Esophagus (tissue), 2 donors: Measurements from ENCODE around the gene ZDHHC8. TPM values are rescaled to one million over a fixed set of nuclear protein-coding genes. Genes with fewer than 3 reads are reported as not detected.

Source experiments
- H3K27ac ChIP-seq, 2 donors: one replicate each; pipeline ENCODE4 v1.5.1; 2013; ENCODE audit warnings: low read depth in 2 of 2, mild to moderate bottlenecking in 2 of 2, inconsistent platforms in 1 of 2, low read length in 1 of 2, moderate library complexity in 1 of 2
- H3K27me3 ChIP-seq, 2 donors: one replicate each; pipeline ENCODE4 v1.6.1; 2013; ENCODE audit warnings: low read length in 2 of 2, control low read depth in 1 of 2, mild to moderate bottlenecking in 1 of 2; ENCODE audit not compliant: insufficient read depth in 2 of 2, control insufficient read depth in 1 of 2
- H3K36me3 ChIP-seq, 2 donors: one replicate each; pipeline ENCODE4 v1.6.1; 2013; ENCODE audit warnings: low read length in 1 of 2; ENCODE audit not compliant: control insufficient read depth in 2 of 2, insufficient read depth in 2 of 2
- H3K4me1 ChIP-seq, 2 donors: one replicate each; pipeline ENCODE4 v1.6.1; 2013; ENCODE audit warnings: low read length in 1 of 2; ENCODE audit not compliant: control insufficient read depth in 2 of 2, insufficient read depth in 2 of 2
- H3K4me3 ChIP-seq, 2 donors: one replicate each; pipeline ENCODE4 v1.5.1; 2013; ENCODE audit warnings: low read length in 2 of 2, mild to moderate bottlenecking in 2 of 2, low read depth in 1 of 2, moderate library complexity in 1 of 2
- H3K9me3 ChIP-seq, 2 donors: one replicate each; pipeline ENCODE4 v1.6.1; 2013; ENCODE audit warnings: mild to moderate bottlenecking in 2 of 2, low read depth in 1 of 2, low read length in 1 of 2, moderate library complexity in 1 of 2; ENCODE audit not compliant: control insufficient read depth in 2 of 2, insufficient read depth in 1 of 2
- WGBS, 2 donors: extraction: QIAGEN DNeasy Blood & Tissue Kit; methylation state at CpG; one replicate each; pipeline ENCODE4 v1.1.7; 2013; 5-methylcytosine and 5-hydroxymethylcytosine counted together
- polyA plus RNA-seq, 2 donors: library from polyadenylated mRNA; stranded (reverse); fragments of 200-250 nt; gene quantifications; one replicate each; pipeline ENCODE4 v1.2.3, GENCODE V29; 2013
- donor health status: healthy with polysubstance abuse.
- donor health status: Bipolar disorder and iron deficiency.

Gene ZDHHC8
- polyA plus RNA-seq, 2 donors, result 21.3 to 33.6 TPM

DNA sequence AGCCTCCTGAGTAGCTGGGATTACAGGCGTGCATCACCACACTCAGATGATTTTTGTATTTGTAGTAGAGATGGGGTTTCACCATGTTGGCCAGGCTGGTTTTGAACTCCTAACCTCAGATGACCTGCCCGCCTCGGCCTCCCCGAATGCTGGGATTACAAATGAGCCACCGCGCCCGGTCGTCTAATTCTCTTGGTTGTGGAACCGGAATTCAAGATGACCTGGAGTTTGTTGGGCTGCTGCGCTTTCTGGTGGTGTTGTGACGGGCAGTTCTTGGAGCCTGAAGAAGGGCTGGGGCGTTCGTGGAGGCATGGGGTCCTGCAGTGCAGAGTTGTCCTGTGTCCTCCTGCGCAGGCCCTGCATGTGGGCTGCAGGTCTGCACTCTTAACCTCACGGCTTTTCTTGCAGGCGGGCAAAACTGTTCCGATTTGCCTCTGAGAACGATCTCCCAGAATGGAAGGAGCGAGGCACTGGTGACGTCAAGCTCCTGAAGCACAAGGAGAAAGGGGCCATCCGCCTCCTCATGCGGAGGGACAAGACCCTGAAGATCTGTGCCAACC is 9.7 kb upstream of the ZDHHC8 start:
- no peak overlapping the region for H3K27ac ChIP-seq

DNA sequence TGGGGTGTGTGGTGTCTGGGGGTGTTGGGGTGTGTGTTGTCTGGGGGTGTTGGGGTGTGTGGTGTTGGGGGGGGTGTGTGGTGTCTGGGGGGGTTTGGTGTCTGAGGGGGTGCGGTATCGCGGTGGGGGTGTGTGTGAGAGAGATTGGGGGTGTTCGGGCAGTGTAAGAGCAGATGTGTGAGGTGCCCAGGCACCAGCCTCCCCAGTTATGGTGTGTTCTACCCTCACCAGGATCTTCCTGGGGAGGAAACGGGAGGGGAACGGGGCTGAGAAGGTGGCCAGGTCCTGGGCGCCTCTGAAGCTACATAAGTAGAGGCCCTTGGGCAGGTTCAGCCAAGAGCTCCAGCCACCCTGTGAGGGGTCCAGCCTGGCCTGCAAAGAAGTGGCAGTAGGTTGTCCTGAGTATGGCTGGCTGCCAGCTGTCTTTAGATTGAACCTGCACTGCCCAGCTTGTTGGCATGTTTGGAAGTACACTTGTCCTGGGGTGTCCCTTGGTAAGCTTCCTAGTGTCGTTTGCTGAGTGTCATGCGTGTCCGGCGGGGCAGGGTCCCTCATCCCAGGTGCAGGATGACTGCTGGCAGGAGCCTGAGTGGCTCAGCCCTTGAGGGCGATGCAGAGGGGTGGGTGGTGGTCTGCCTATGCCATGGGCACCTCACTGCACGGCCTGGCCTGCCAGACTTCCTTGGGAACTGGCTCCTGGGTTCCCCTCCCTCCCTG is 8.1 kb upstream of the ZDHHC8 start:
- Histone ChIP-seq H3K27me3 (no peaks in the 10 kb centered on the region), H3K27ac (no peak overlapping the region), H3K9me3 (no peaks in the 10 kb centered on the region), H3K4me1 (peaks cover 0 to 2% of the 10 kb centered on the region in 2 donors), H3K36me3 (peaks cover 13 to 67% of the 10 kb centered on the region in 2 donors), H3K4me3 (no peak overlapping the region)
- WGBS, 2 donors, result 93 to 95% methylated on average over 13 of the region's 13 CpGs

More for the DNA sequence above, 9.7 kb upstream of the ZDHHC8 start:
- no peaks in the 10 kb centered on the region for H3K27me3 ChIP-seq
- H3K4me3 ChIP-seq, result no peak overlapping the region
- peaks cover 13 to 58% of the 10 kb centered on the region in 2 donors for H3K36me3 ChIP-seq
- H3K9me3 ChIP-seq, result no peaks in the 10 kb centered on the region
- H3K4me1 ChIP-seq, result peaks cover 0 to 2% of the 10 kb centered on the region in 2 donors
- WGBS, 2 donors, result 91 to 92% methylated on average over 22 of the region's 22 CpGs

DNA sequence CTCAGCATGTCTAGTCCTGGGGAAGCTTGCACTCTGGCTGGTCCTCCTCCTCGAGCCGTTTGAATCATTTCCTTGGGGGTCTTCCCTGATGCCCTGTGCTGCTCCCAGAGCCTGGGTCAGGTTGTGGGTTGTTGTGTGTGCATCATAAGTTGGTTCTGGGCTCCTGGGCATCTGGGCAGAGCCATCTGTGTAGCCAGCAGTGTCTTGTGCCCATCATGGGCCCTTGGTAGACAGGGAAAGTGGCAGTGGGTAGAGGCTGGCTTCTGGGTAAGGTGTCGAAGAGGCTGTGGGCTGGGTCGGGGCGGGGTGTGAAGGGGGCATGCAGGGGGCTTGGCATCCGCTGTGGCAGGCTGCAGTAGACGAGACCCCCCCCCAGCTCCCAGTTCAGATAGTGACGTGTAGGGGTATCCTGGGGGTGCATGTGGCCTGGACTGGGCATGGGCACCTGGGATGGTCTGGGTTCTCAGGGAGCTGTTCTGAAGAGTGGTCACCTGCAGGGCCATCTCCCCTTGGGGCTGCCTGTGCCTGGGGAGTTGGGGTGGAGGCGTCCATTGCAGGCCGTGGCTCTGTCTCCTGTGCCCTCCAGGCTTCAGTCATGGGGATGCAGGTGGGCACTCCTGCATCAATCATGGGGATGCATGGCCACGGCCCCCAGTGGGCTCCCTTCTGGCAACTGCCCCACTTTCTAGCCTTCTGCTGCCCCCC is 7.4 kb upstream of the ZDHHC8 start:
- H3K27ac ChIP-seq, result no peak overlapping the region
- H3K36me3 ChIP-seq, result peaks cover 13 to 67% of the 10 kb centered on the region in 2 donors
- H3K4me3 ChIP-seq, result no peak overlapping the region
- peaks cover 0 to 2% of the 10 kb centered on the region in 2 donors for H3K4me1 ChIP-seq
- H3K27me3 ChIP-seq, result no peaks in the 10 kb centered on the region
- 89 to 91% methylated on average over 10 to 11 of the region's 11 CpGs for WGBS, 2 donors
- no peaks in the 10 kb centered on the region for H3K9me3 ChIP-seq

DNA sequence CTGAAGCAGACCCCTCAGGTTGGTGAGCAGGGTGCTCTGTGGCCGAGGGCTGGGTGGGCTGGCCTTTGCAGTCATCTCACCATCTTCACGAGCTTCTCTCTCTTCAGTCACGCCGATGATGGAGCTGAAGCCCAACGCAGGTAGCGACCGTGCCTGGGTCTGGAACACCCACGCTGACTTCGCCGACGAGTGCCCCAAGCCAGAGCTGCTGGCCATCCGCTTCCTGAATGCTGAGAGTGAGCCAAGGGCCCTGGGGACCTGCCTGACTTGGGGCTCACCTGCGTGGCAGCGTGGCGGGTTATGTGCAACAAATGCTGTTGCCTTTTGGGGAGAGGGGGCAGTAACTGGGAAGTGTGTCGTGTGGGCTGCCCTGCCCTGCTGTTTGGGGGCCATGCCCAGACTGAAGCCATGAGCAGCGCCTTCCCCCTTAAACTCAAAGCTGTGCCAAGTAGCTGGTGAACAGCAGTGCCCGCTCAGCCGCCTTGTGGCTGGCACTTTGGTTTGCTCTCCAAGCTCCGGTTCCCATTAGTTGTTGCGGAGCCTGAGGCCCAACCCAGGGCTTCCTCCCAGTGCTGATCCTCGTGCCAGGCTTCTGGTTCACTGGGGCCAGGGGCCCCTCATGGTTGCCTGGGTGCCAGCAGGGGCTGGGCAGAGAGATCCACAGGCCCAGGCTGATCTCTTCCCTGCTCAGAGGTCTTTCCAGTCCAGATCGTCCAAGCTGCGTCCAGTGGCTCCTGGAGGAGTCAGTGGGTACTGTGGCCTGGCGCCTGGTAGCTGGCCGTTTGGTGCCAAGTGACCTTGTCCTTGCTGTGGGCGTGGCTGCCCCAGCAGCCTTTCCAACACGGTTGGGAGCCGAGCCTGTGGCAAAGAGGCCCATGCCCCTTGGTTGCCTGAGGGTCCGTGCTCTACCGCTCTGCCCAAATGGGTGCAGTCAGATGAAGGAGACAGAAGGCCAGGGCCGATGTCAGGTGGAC is 6.1 kb upstream of the ZDHHC8 start:
- Histone ChIP-seq H3K27ac (no peak overlapping the region), H3K36me3 (peaks cover 7 to 60% of the 10 kb centered on the region in 2 donors), H3K27me3 (no peaks in the 10 kb centered on the region), H3K4me3 (no peak overlapping the region), H3K9me3 (no peaks in the 10 kb centered on the region), H3K4me1 (peaks cover 0 to 1% of the 10 kb centered on the region in 2 donors)
- WGBS, 2 donors, result 88 to 89% methylated on average over 32 of the region's 32 CpGs

DNA sequence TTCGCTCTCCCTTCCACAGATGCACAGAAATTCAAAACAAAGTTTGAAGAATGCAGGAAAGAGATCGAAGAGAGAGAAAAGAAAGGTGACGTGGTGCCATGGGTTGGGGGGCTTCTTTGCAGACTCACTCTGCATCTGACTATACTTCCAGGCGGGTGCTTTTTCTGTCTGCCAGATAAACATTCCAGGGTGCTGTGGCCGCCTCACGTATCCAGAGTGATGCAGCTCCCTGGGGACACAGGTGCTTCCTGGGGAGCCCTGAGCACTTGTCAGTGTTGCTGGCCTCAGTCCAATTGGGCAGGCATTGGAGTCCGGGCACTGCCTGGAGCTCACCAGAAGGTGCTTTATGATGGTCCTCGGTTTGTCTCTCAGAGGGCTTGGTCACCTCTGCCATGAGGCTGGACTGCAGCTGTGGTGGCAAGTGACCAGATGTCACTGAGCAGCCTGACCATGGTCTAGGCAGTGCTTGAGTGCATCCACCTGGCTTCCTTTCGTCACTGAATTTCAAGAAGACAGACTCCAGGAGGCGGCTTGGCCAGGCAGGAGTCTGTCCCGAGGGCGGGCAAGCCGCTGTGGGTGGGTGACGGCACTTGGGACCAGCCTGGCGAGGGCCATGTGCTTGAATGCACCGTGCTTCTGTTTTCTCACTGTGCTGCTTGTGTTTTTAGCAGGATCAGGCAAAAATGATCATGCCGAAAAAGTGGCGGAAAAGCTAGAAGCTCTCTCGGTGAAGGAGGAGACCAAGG is 5.1 kb upstream of the ZDHHC8 start:
- Histone ChIP-seq H3K27ac (no peak overlapping the region), H3K27me3 (no peaks in the 10 kb centered on the region), H3K4me1 (peaks cover 0 to 4% of the 10 kb centered on the region in 2 donors), H3K9me3 (no peaks in the 10 kb centered on the region), H3K4me3 (no peak overlapping the region), H3K36me3 (peaks cover 6 to 53% of the 10 kb centered on the region in 2 donors)
- WGBS, 2 donors, result 83 to 85% methylated on average over 19 of the region's 19 CpGs

DNA sequence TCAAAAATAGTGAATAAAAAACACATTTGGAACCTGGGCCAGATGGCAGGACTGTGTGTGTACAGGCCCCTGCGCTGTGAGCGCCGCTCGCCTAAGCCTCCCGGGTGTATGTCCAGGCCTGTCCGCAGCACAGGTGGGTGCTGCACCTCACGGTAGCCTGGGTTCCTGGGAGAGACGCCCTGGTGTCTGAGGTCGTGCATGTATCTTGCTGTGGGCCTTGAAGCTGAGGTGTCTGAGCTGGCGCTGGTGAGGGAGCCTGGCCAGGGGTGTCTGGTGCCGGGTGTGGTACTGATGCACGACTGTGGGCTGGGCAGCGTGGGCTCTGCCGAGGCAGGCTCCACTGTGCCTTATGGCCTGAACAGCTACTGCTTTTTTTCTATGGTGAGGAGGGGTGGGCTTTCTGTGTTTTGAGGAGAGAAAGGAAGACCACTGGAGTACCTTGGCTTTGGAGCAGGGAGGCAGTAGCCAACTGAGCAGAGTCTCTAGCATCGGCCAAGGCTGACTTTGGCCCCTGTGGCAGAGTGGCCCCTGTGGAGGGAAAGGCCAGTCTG is 4.2 kb upstream of the ZDHHC8 start:
- 60 to 77% methylated on average over 15 of the region's 15 CpGs for WGBS, 2 donors
- peaks cover under 1 to 6% of the 10 kb centered on the region in 2 donors for H3K4me1 ChIP-seq
- no peak overlapping the region for H3K4me3 ChIP-seq
- no peaks in the 10 kb centered on the region for H3K9me3 ChIP-seq
- no peak overlapping the region for H3K27ac ChIP-seq
- H3K27me3 ChIP-seq, result no peaks in the 10 kb centered on the region
- peaks cover 6 to 45% of the 10 kb centered on the region in 2 donors for H3K36me3 ChIP-seq

DNA sequence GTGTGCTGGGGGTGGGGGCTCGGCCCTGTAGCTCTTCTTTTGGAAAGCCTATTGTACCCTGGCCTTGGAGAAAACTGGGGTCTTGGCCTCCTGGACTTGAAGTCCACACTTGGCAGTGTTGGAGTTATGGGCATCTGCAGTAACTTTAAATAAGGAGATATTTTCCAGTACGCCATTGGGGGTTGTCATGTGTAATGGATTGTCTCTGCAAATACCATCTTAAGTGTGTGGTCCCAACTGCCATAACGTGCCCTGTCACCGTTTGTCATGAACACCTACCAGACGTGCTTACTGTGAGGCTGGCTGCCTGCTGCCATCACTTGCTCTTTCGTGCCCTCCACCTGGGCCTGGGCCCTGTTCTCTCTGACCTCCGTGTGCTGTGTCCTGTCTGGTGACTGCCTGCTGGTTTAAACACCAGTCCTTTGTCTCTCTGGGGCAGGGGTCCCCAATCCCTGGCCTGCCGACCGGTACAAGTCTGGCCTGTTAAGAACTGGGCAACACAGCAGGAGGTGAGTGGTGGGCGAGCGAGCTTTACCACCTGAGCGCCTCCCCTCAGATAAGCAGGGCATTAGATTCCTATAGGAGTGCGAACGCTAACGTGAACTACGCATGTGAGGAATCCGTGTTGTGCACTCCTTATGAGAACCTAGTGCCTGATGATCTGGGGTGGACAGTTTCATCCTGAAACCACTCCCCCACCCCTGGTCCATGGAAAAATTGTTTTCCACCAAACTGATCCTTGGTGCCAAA is 3.6 kb upstream of the ZDHHC8 start:
- Histone ChIP-seq H3K4me3 (no peak overlapping the region), H3K36me3 (peaks cover 6 to 44% of the 10 kb centered on the region in 2 donors)
- 78 to 82% methylated on average over 17 of the region's 17 CpGs for WGBS, 2 donors

DNA sequence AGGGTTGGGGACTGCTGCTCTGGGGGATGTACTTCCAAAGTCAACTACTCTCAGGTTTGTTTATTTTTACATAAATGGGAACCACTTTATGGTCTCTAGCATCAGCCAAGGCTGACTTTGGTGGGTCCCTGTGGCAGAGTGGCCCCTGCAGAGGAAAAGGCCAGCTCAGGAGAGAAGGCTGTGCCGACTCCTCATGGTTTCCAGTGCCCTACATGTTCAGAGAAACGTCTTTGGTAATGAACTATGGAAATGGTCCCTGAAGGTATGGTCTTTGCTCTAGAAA is 3.0 kb upstream of the ZDHHC8 start:
- 44 to 58% methylated on average over 2 of the region's 2 CpGs for WGBS, 2 donors
- H3K27ac ChIP-seq, result no peak overlapping the region

More for the DNA sequence above, 3.6 kb upstream of the ZDHHC8 start:
- Histone ChIP-seq H3K27me3 (no peaks in the 10 kb centered on the region), H3K9me3 (no peaks in the 10 kb centered on the region), H3K27ac (no peak overlapping the region), H3K4me1 (peaks cover 7 to 13% of the 10 kb centered on the region in 2 donors)

More for the DNA sequence above, 3.0 kb upstream of the ZDHHC8 start:
- H3K4me3 ChIP-seq, result no peak overlapping the region
- peaks cover 6 to 41% of the 10 kb centered on the region in 2 donors for H3K36me3 ChIP-seq
- no peaks in the 10 kb centered on the region for H3K9me3 ChIP-seq
- peaks cover 8 to 16% of the 10 kb centered on the region in 2 donors for H3K4me1 ChIP-seq
- no peaks in the 10 kb centered on the region for H3K27me3 ChIP-seq
